HepG2 (cell line): Measurements from ENCODE around the gene SNAP23. TPM values are rescaled to one million over a fixed set of nuclear protein-coding genes. Genes with fewer than 3 reads are reported as not detected.

ENCODE experiments used
- ATAC-seq: fragments of 200-7000 bp; cut with Tn5 transposase; 3 replicates; pipeline ENCODE4 v1.9.1; 2020; ENCODE audit warnings: mild to moderate bottlenecking, moderate library complexity
- BruUV-seq: library from RNA; stranded (reverse); fragments of 400-500 nt; replicated peaks from 2 replicates; lab custom pipeline; 2021; lab: Mats Ljungman, UMichigan
- CTCF ChIA-PET: fragments of 300-600 bp; formaldehyde crosslinking; extraction: SDS; loops from one replicate; lab custom pipeline; 2021; ENCODE audit warnings: low total read pairs, inconsistent platforms, low intra/inter-chr PET ratio; lab: Yijun Ruan, JAX
- POLR2A ChIA-PET: fragments of 350-600 bp; sonication (Branson Sonifier 250); formaldehyde crosslinking; loops from one replicate; lab custom pipeline; 2020; ENCODE audit warnings: antibody characterized with exemption, inconsistent platforms; lab: Yijun Ruan, JAX
- DNase-seq: peaks from one replicate; pipeline ENCODE4 v3.0.0-alpha.2; 2015; ENCODE audit warnings: low spot score
- FAIRE-seq: peaks from 3 replicates; lab custom pipeline; 2011; peaks lifted over from hg19 to GRCh38; lab: Jason Lieb, UNC
- H2AFZ ChIP-seq: one replicate; pipeline ENCODE4 v1.6.1; 2011; ENCODE audit warnings: low read length, inconsistent platforms
- H3K27ac ChIP-seq: fragments of 300-600 bp; 3 replicates; pipeline ENCODE4 v1.8.0; 2011; ENCODE audit warnings: mixed run types, mild to moderate bottlenecking, mixed read lengths, low read length, inconsistent platforms; ENCODE audit not compliant: insufficient read depth; ENCODE audit errors: extremely low read length
- H3K27me3 ChIP-seq, 2 experiments: fragments of 200-600 bp in 1 of 2; 2 replicates in 1 of 2; 3 replicates in 1 of 2; pipeline versions ENCODE4 v1.6.0 to v1.8.0; 2011; ENCODE audit warnings: low read length in 2 of 2, mild to moderate bottlenecking in 2 of 2, moderate library complexity in 2 of 2, inconsistent platforms in 1 of 2; ENCODE audit not compliant: insufficient read depth in 2 of 2, control insufficient read depth in 1 of 2
- H3K36me3 ChIP-seq, 2 experiments: fragments of 200-600 bp in 1 of 2; replicated peaks in 1 of 2; 2 replicates in 1 of 2; 3 replicates in 1 of 2; pipeline versions ENCODE4 v1.5.1 to v1.8.0; 2011; ENCODE audit warnings: low read length in 2 of 2, inconsistent platforms in 1 of 2; ENCODE audit not compliant: insufficient read depth in 2 of 2, control insufficient read depth in 1 of 2
- H3K4me1 ChIP-seq: 2 replicates; pipeline ENCODE4 v1.5.1; 2012; ENCODE audit warnings: low read length, inconsistent platforms; ENCODE audit not compliant: insufficient read depth
- H3K4me2 ChIP-seq: 2 replicates; pipeline ENCODE4 v1.6.0; 2011; ENCODE audit warnings: low read depth, low read length, inconsistent platforms
- H3K4me3 ChIP-seq, 3 experiments: fragments of 200-600 bp in 1 of 3; sonication (generic), shearing (Covaris generic) in 1 of 3; replicated peaks in 1 of 3; 2 replicates each; pipeline ENCODE4 v1.5.1; 2011 to 2016; ENCODE audit warnings: low read length in 3 of 3, inconsistent platforms in 2 of 3, low read depth in 2 of 3, mild to moderate bottlenecking in 2 of 3, control low read depth in 1 of 3, mixed read lengths in 1 of 3; ENCODE audit not compliant: insufficient read depth in 1 of 3
- H3K79me2 ChIP-seq: one replicate; pipeline ENCODE4 v1.6.1; 2011; ENCODE audit warnings: low read length, inconsistent platforms; ENCODE audit not compliant: insufficient read depth
- H3K9ac ChIP-seq: 2 replicates; pipeline ENCODE4 v1.6.0; 2011; ENCODE audit warnings: mild to moderate bottlenecking, low read depth, low read length, inconsistent platforms; ENCODE audit not compliant: insufficient read depth
- H3K9me3 ChIP-seq: 2 replicates; pipeline ENCODE4 v1.5.1; 2012; ENCODE audit warnings: mild to moderate bottlenecking, low read length
- H4K20me1 ChIP-seq: 2 replicates; pipeline ENCODE4 v1.6.0; 2011; ENCODE audit warnings: inconsistent platforms, mild to moderate bottlenecking, low read length, moderate library complexity; ENCODE audit not compliant: insufficient read depth
- RFX5 ChIP-seq: IDR thresholded peaks from 2 replicates; pipeline ENCODE4 v1.6.1; 2011; ENCODE audit warnings: low read depth, low read length, improper control_type of control experiment
- TOPORS ChIP-seq: sonication (generic); formaldehyde crosslinking; IDR thresholded peaks from 2 replicates; pipeline ENCODE4 v1.8.0; 2023; ENCODE audit warnings: mild to moderate bottlenecking, missing genetic modification reagents
- ZNF33B ChIP-seq: sonication (generic); formaldehyde crosslinking; IDR thresholded peaks from 2 replicates; pipeline ENCODE4 v1.5.1; 2020; ENCODE audit warnings: mild to moderate bottlenecking, missing genetic modification reagents
- ZNF782 ChIP-seq: sonication (generic); formaldehyde crosslinking; IDR thresholded peaks from 2 replicates; pipeline ENCODE4 v1.4.0; 2020; ENCODE audit warnings: missing genetic modification reagents, mild to moderate bottlenecking, borderline replicate concordance
- WGBS: methylation state at CpG from one replicate; pipeline ENCODE4 v1.1.6; 2017; ENCODE audit warnings: low lambda C conversion rate; 5-methylcytosine and 5-hydroxymethylcytosine counted together
- in situ Hi-C: cut with HindIII; loops from 2 replicates; pipeline ENCODE4 v1.10.0; 2017; ENCODE audit warnings: low pct_unique_long_range_greater_than_20kb; ENCODE audit not compliant: extremely low pct_ligation_motif_present
- intact Hi-C: fragments of 100-400 bp; cut with micrococcal nuclease; formaldehyde crosslinking; loops from one replicate; pipeline ENCODE4 v1.10.0; 2022; ENCODE audit not compliant: unreplicated experiment
- polyA plus RNA-seq, 8 experiments: library from polyadenylated mRNA; depleted of rRNA in 3 of 8; stranded (reverse) in 7 of 8; unstranded in 1 of 8; fragments of >200 nt; fragmentation: Illumina TruSeq in 4 of 8; extraction: Trizol in 4 of 8; gene quantifications; 2 replicates each; pipeline versions ENCODE4 v1.2.1 to v1.2.3, GENCODE V29; 2011 to 2016; ENCODE audit warnings: low read depth in 4 of 8, missing spikeins in 1 of 8, mixed read lengths in 1 of 8; ENCODE audit not compliant: insufficient read depth in 1 of 8
- total RNA-seq, 5 experiments: library from RNA; depleted of rRNA; stranded (reverse); fragments of >200 nt; fragmentation: Illumina TruSeq; extraction: Trizol; gene quantifications; 2 replicates each; pipeline ENCODE4 v1.2.3, GENCODE V29; 2016; ENCODE audit warnings: low read depth in 1 of 5
- TF ChIP-seq, protein P1 (sequence below): sonication (generic); formaldehyde crosslinking; IDR thresholded peaks from 2 replicates; pipeline ENCODE4 v1.4.0; 2020; ENCODE audit warnings: missing genetic modification reagents
- TF ChIP-seq, protein P2 (sequence below): sonication (generic); formaldehyde crosslinking; IDR thresholded peaks from 2 replicates; pipeline ENCODE4 v1.5.0; 2020; ENCODE audit warnings: missing genetic modification reagents, mild to moderate bottlenecking, borderline replicate concordance
- TF ChIP-seq, protein P3 (sequence below): sonication (generic); IDR thresholded peaks from 2 replicates; pipeline ENCODE4 v1.6.1; 2016; ENCODE audit warnings: low read depth, borderline replicate concordance

The SNAP23 gene
- total and polyA plus RNA-seq, 2 of the 13 experiments (the other 11 are each of a cell fraction or from before 2014, with no cell fraction given) = 37.0 to 101 TPM

DNA sequence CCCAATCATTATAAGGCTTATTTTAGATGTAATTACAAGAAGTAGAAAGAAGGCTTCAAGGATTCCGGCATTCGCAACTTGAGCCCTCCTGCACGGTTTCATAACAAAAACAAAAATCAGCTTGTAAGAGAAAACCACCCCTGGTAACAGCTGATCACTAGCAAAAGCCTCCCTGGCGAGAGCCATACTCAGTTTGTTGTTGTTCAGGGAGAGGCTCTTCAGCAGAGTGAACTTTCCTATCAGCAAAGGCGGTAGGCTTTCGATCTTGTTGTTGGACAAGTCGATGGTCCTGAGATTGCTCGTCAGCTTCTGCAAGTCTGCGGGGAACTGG lies 52.4 kb downstream of the SNAP23 start:
- Histone ChIP-seq H3K4me2 (peak overlapping the region; percentile 77), H3K36me3 (peaks cover 0 to 20% of the 10 kb centered on the region in 2 experiments; a peak in 4 of 5 replicates), H4K20me1 (no peaks in the 10 kb centered on the region), H3K4me3 (peak overlapping the region; percentile 87 to 96 (median 96)), H3K79me2 (peaks cover 40% of the 10 kb centered on the region), H3K27ac (peak overlapping the region; percentile 68), H2AFZ (peak overlapping the region; percentile 59), H3K9ac (peak overlapping the region; percentile 93), H3K27me3 (no peaks in the 10 kb centered on the region; a peak in 1 of 5 replicates), H3K9me3 (no peaks in the 10 kb centered on the region), H3K4me1 (peaks cover 45% of the 10 kb centered on the region)
- WGBS = 9% methylated on average over 5 of the region's 9 CpGs
- DNase-seq (peak; percentile 3), ATAC-seq (peak; percentile 38), FAIRE-seq (peak; percentile 23)
- ChIA-PET CTCF (no interaction called here), POLR2A (interaction anchor here (0.8 to 2.1 kb wide), 7 partner anchors 9 to 155 kb away, joined by 3 to 20 read pairs (median 7); partner anchors contain the start of genes SNAP23, STARD9 and ZNF106)
- TF ChIP-seq, protein P1, sequence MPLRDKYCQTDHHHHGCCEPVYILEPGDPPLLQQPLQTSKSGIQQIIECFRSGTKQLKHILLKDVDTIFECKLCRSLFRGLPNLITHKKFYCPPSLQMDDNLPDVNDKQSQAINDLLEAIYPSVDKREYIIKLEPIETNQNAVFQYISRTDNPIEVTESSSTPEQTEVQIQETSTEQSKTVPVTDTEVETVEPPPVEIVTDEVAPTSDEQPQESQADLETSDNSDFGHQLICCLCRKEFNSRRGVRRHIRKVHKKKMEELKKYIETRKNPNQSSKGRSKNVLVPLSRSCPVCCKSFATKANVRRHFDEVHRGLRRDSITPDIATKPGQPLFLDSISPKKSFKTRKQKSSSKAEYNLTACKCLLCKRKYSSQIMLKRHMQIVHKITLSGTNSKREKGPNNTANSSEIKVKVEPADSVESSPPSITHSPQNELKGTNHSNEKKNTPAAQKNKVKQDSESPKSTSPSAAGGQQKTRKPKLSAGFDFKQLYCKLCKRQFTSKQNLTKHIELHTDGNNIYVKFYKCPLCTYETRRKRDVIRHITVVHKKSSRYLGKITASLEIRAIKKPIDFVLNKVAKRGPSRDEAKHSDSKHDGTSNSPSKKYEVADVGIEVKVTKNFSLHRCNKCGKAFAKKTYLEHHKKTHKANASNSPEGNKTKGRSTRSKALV (CRISPR knock-in tag) = no peak
- TF ChIP-seq RFX5 (peak; percentile 72; the same call in 1 of the 2 replicates), ZNF782 (CRISPR knock-in tag) (no peak), ZNF33B (CRISPR knock-in tag) (0 out of 2 replicates have a peak, but pooled peaks have one; percentile 3), TOPORS (CRISPR knock-in tag) (no peak)
- TF ChIP-seq, protein P2, sequence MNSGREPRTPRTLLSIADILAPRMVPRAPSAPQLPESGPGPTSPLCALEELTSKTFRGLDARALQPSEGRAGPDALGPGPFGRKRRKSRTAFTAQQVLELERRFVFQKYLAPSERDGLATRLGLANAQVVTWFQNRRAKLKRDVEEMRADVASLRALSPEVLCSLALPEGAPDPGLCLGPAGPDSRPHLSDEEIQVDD (CRISPR knock-in tag) = no peak
- TF ChIP-seq, protein P3, sequence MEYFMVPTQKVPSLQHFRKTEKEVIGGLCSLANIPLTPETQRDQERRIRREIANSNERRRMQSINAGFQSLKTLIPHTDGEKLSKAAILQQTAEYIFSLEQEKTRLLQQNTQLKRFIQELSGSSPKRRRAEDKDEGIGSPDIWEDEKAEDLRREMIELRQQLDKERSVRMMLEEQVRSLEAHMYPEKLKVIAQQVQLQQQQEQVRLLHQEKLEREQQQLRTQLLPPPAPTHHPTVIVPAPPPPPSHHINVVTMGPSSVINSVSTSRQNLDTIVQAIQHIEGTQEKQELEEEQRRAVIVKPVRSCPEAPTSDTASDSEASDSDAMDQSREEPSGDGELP = peak; percentile 47
- BruUV-seq = no TSS peak
- intact Hi-C loops = loop anchor here (2.0 to 5.0 kb wide), 2 partner anchors 57 to 104 kb away; partner anchors contain the start of gene ZNF106
- in situ Hi-C loops = no loop called here
